ENCODE data around the gene PKD2.

PKD2 gene

GRCh38 chr4:88060431-88060830, 53.0 kb downstream of the PKD2 start:
- ChIA-PET POLR2A (no interaction called here), CTCF (interaction anchor here (1.0 to 15.1 kb wide), 2 partner anchors 28 to 151 kb away, joined by 3 to 197 read pairs; no protein-coding TSS in a partner anchor)
- H3K4me3 ChIP-seq (ENCODE audit: low read depth, low read length): no peak overlapping the region
- TF ChIP-seq CTCF (IDR thresholded peaks at IDR 0.05; ENCODE audit: insufficient read depth, low read length, missing control alignments): no peak
- no peak for DNase-seq (ENCODE audit: low read depth, low spot score)

- POLR2A ChIA-PET: no interaction called here
- no peak for DNase-seq (ENCODE audit: low read depth, low spot score)
- H3K4me3 ChIP-seq (ENCODE audit: low read depth, low read length): no peak overlapping the region
- no peak for TF ChIP-seq CTCF (IDR thresholded peaks at IDR 0.05; ENCODE audit: insufficient read depth, low read length, missing control alignments)
- CTCF ChIA-PET: interaction anchor here (15.1 kb wide), 1 partner anchor 149 kb away, joined by 197 read pairs; no protein-coding TSS in a partner anchor
Observed at GRCh38 chr4:88062311-88062710, 54.9 kb downstream of the PKD2 start.

- no peak for TF ChIP-seq CTCF (IDR thresholded peaks at IDR 0.05; ENCODE audit: insufficient read depth, low read length, missing control alignments)
- no peak overlapping the region for H3K4me3 ChIP-seq (ENCODE audit: low read depth, low read length)
- ChIA-PET POLR2A (no interaction called here), CTCF (interaction anchor here (15.1 kb wide), 1 partner anchor 148 kb away, joined by 197 read pairs; no protein-coding TSS in a partner anchor)
- DNase-seq (ENCODE audit: low read depth, low spot score): no peak
Observed at GRCh38 chr4:88062843-88063242, 55.4 kb downstream of the PKD2 start.

GRCh38 chr4:88063634-88064296, 56.3 kb downstream of the PKD2 start:
- no peak overlapping the region for H3K4me3 ChIP-seq (ENCODE audit: low read depth, low read length)
- no peak for TF ChIP-seq CTCF (IDR thresholded peaks at IDR 0.05; ENCODE audit: insufficient read depth, low read length, missing control alignments)
- ChIA-PET POLR2A (no interaction called here), CTCF (interaction anchor here (1.3 to 15.1 kb wide), 3 partner anchors 9 to 147 kb away, joined by 3 to 197 read pairs (median 6); no protein-coding TSS in a partner anchor)
- no peak for DNase-seq (ENCODE audit: low read depth, low spot score)

- no peak for DNase-seq (ENCODE audit: low read depth, low spot score)
- TF ChIP-seq CTCF (IDR thresholded peaks at IDR 0.05; ENCODE audit: insufficient read depth, low read length, missing control alignments): no peak
- ChIA-PET POLR2A (no interaction called here), CTCF (interaction anchor here (1.3 to 15.1 kb wide), 3 partner anchors 10 to 147 kb away, joined by 3 to 197 read pairs (median 6); no protein-coding TSS in a partner anchor)
- no peak overlapping the region for H3K4me3 ChIP-seq (ENCODE audit: low read depth, low read length)
Observed at GRCh38 chr4:88064410-88064809, 57.0 kb downstream of the PKD2 start.

- ChIA-PET POLR2A (no interaction called here), CTCF (interaction anchor here (0.8 to 1.1 kb wide), 3 partner anchors 15 to 138 kb away, joined by 3 read pairs; no protein-coding TSS in a partner anchor)
- no peak overlapping the region for H3K4me3 ChIP-seq (ENCODE audit: low read depth, low read length)
- no peak for TF ChIP-seq CTCF (IDR thresholded peaks at IDR 0.05; ENCODE audit: insufficient read depth, low read length, missing control alignments)
- DNase-seq (ENCODE audit: low read depth, low spot score): no peak
Observed at GRCh38 chr4:88070031-88070430, 62.6 kb downstream of the PKD2 start.

Measured in AG04449 (cell line).